ENCODE data around the gene C20orf96.

The C20orf96 gene

GRCh38 chr20:312067-312466 is 21.5 kb upstream of the C20orf96 start:
- DNase-seq = no peak

GRCh38 chr20:311609-312008 is 21.1 kb upstream of the C20orf96 start:
- DNase-seq = no peak

- DNase-seq = no peak
Measured at GRCh38 chr20:310645-311044, 20.1 kb upstream of the C20orf96 start.

- DNase-seq = peak; percentile 100
Measured at GRCh38 chr20:309841-310644, 19.5 kb upstream of the C20orf96 start.

- DNase-seq = peak; percentile 63
Measured at GRCh38 chr20:309306-309840, 18.8 kb upstream of the C20orf96 start.

GRCh38 chr20:308427-309038 is 18.0 kb upstream of the C20orf96 start:
- DNase-seq = no peak

GRCh38 chr20:305745-306144 is 15.2 kb upstream of the C20orf96 start:
- no peak for DNase-seq

GRCh38 chr20:301886-302848 is 11.6 kb upstream of the C20orf96 start:
- DNase-seq = no peak

- DNase-seq = no peak
Measured at GRCh38 chr20:300345-300990, 9.9 kb upstream of the C20orf96 start.

GRCh38 chr20:298776-299391 is 8.3 kb upstream of the C20orf96 start:
- DNase-seq = no peak

- DNase-seq = peak; percentile 65
Measured at GRCh38 chr20:297925-298775, 7.6 kb upstream of the C20orf96 start.

- peak; percentile 97 for DNase-seq
Measured at GRCh38 chr20:297098-297924, 6.8 kb upstream of the C20orf96 start, which contains the start of gene ZCCHC3. TSS of gene ZCCHC3 (plus strand) at chr20:297570. CDS start at chr20:297587, 17 bp downstream.

- DNase-seq = no peak
Measured at GRCh38 chr20:295804-296203, 5.3 kb upstream of the C20orf96 start.

- DNase-seq = no peak
Measured at GRCh38 chr20:294602-295001, 4.1 kb upstream of the C20orf96 start.

- no peak for DNase-seq
Measured at GRCh38 chr20:289693-290083, 862 bp downstream of the C20orf96 start.

- DNase-seq = peak; percentile 26
Measured at GRCh38 chr20:288956-289692, 1.4 kb downstream of the C20orf96 start.

GRCh38 chr20:286508-286907 is 4.0 kb downstream of the C20orf96 start:
- DNase-seq = no peak

GRCh38 chr20:284172-284571 is 6.4 kb downstream of the C20orf96 start:
- DNase-seq = no peak

Data from NCI-H69 (cell line).